GM23248 (cell line): ENCODE measurements around the gene MRTFA. TPM values are rescaled to one million over a fixed set of nuclear protein-coding genes. Genes with fewer than 3 reads are reported as not detected.
A peak's percentile ranks its signal among the peaks of the same experiment; 100 is the strongest.

Experiments
- DNase-seq: peaks from one replicate; pipeline ENCODE4 v3.0.0-alpha.2; 2015
- H2AFZ ChIP-seq: fragments of 200-600 bp; sonication (generic); 2 replicates; pipeline ENCODE4 v1.6.1; 2016; ENCODE audit warnings: antibody characterized with exemption
- H3F3A ChIP-seq: fragments of 200-600 bp; sonication (generic); 2 replicates; pipeline ENCODE4 v1.6.1; 2016; ENCODE audit warnings: mild to moderate bottlenecking, antibody characterized with exemption, mixed run types; ENCODE audit not compliant: insufficient read depth
- H3K27ac ChIP-seq: fragments of 200-600 bp; sonication (generic); 2 replicates; pipeline ENCODE4 v1.5.1; 2016; ENCODE audit warnings: mild to moderate bottlenecking
- H3K27me3 ChIP-seq: fragments of 200-600 bp; sonication (generic); replicated peaks from 2 replicates; pipeline ENCODE4 v1.6.1; 2016; ENCODE audit warnings: mild to moderate bottlenecking; ENCODE audit not compliant: insufficient read depth
- H3K36me3 ChIP-seq: fragments of 200-600 bp; sonication (generic); 2 replicates; pipeline ENCODE4 v1.6.1; 2016; ENCODE audit warnings: low read depth, mild to moderate bottlenecking
- H3K4me1 ChIP-seq: fragments of 200-600 bp; sonication (generic); 2 replicates; pipeline ENCODE4 v1.6.1; 2016; ENCODE audit warnings: mild to moderate bottlenecking; ENCODE audit not compliant: insufficient read depth
- H3K4me2 ChIP-seq: fragments of 200-600 bp; sonication (generic); one replicate; pipeline ENCODE4 v1.6.1; 2016; ENCODE audit warnings: mild to moderate bottlenecking; ENCODE audit not compliant: unreplicated experiment
- H3K4me3 ChIP-seq: fragments of 200-600 bp; sonication (generic); 2 replicates; pipeline ENCODE4 v1.5.1; 2016; ENCODE audit warnings: mild to moderate bottlenecking
- H3K79me2 ChIP-seq: fragments of 200-600 bp; sonication (generic); 2 replicates; pipeline ENCODE4 v1.6.1; 2016; ENCODE audit warnings: mild to moderate bottlenecking; ENCODE audit not compliant: insufficient read depth
- H3K9ac ChIP-seq: fragments of 200-600 bp; sonication (generic); 2 replicates; pipeline ENCODE4 v1.6.1; 2016; ENCODE audit warnings: mild to moderate bottlenecking
- H3K9me2 ChIP-seq: fragments of 200-600 bp; sonication (generic); 2 replicates; pipeline ENCODE4 v1.6.1; 2016; ENCODE audit warnings: mixed run types, mild to moderate bottlenecking, moderate library complexity; ENCODE audit not compliant: insufficient read depth
- H3K9me3 ChIP-seq: fragments of 200-600 bp; sonication (generic); one replicate; pipeline ENCODE4 v1.6.1; 2017; ENCODE audit warnings: low read depth
- H4K20me1 ChIP-seq: fragments of 200-600 bp; sonication (generic); 2 replicates; pipeline ENCODE4 v1.6.0; 2016; ENCODE audit not compliant: insufficient read depth
- EZH2 ChIP-seq: fragments of 200-600 bp; sonication (generic); IDR thresholded peaks from 2 replicates; pipeline ENCODE4 v1.6.1; 2018; ENCODE audit warnings: antibody characterized with exemption, mild to moderate bottlenecking; ENCODE audit not compliant: insufficient read depth, poor library complexity, severe bottlenecking
- EZH2phosphoT487 ChIP-seq: fragments of 200-600 bp; sonication (generic); IDR thresholded peaks from 2 replicates; pipeline ENCODE4 v1.6.1; 2018; ENCODE audit warnings: antibody characterized with exemption, moderate library complexity, mild to moderate bottlenecking, low read depth; ENCODE audit not compliant: insufficient read depth
- WGBS, 2 experiments: methylation state at CpG; one replicate each; pipeline ENCODE4 v1.1.6; 2015 to 2017; ENCODE audit warnings: low lambda C conversion rate in 2 of 2, low coverage in 1 of 2; ENCODE audit errors: missing lambda C conversion rate in 2 of 2; 5-methylcytosine and 5-hydroxymethylcytosine counted together
- in situ Hi-C: fragments of 300-500 bp; cut with MboI; formaldehyde crosslinking; loops from 2 replicates; pipeline ENCODE4 v1.15.0; 2020
- polyA plus RNA-seq: library from polyadenylated mRNA; unstranded; fragments of >200 nt; fragmentation: Nextera tagmentation; extraction: Ambion mirVana; gene quantifications from 2 replicates; pipeline ENCODE4 v1.2.1, GENCODE V29; 2016
- total RNA-seq: library from RNA; depleted of rRNA; stranded (reverse); fragments of >200 nt; shearing (Covaris generic); gene quantifications from 2 replicates; pipeline ENCODE4 v1.2.3, GENCODE V29; 2014

The MRTFA gene
- total and polyA plus RNA-seq, 2 experiments from 2014 or later: 24.2 to 49.2 TPM

DNA sequence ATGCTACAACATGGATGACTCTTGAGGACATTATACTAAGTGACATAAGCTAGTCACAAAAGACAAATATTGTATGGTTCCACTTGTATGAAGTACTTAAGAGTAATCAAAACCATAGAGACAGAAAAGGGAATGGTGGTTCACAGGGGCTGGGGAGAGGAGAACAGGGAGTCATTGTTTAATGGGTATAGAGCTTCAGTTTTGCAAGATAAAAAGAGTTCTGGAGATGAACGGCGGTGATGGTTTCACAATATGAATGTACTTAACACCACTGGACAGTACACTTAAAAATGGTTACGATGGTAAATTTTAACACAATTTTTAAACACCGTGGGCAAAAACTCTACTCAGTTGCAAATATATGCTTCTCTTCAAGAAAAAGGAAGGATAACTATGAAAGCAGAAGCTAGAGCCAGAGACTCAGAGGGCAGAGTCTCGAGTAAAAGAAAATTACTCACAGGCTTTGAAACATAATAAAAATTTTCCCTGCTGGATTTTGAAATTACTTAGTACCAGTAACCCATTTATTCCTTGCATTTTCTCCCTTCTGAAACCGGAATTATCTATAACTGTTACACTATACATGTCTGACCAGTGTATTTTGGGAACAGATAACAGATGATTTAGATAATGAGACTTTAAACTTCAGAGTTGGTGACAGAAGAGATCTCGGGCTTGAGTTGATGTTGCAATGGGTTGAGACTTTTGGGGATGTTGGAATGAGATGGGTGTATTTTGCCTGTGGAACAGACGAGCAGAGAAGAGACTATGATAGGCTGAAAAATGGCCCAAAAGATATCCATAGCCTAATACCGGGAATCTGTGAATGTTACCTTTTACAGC lies 15.0 kb downstream of the MRTFA start:
- Histone ChIP-seq H3K4me2 (no peak overlapping the region), H3K27ac (no peak overlapping the region), H3K27me3 (no peaks in the 10 kb centered on the region), H3K79me2 (peaks cover 98% of the 10 kb centered on the region), H3K36me3 (no peaks in the 10 kb centered on the region), H3K4me3 (no peak overlapping the region), H3K9ac (no peak overlapping the region), H3K9me3 (no peaks in the 10 kb centered on the region), H3F3A (peaks cover 6% of the 10 kb centered on the region; the same call in 1 of the 2 replicates), H4K20me1 (no peaks in the 10 kb centered on the region), H2AFZ (no peak overlapping the region), H3K9me2 (no peaks in the 10 kb centered on the region), H3K4me1 (no peaks in the 10 kb centered on the region)
- WGBS, 2 experiments: 90 to 92% methylated on average over 9 of the region's 9 CpGs
- no peak for TF ChIP-seq EZH2phosphoT487
- TF ChIP-seq EZH2: no peak
- no peak for DNase-seq
- in situ Hi-C loops: no loop called here

DNA sequence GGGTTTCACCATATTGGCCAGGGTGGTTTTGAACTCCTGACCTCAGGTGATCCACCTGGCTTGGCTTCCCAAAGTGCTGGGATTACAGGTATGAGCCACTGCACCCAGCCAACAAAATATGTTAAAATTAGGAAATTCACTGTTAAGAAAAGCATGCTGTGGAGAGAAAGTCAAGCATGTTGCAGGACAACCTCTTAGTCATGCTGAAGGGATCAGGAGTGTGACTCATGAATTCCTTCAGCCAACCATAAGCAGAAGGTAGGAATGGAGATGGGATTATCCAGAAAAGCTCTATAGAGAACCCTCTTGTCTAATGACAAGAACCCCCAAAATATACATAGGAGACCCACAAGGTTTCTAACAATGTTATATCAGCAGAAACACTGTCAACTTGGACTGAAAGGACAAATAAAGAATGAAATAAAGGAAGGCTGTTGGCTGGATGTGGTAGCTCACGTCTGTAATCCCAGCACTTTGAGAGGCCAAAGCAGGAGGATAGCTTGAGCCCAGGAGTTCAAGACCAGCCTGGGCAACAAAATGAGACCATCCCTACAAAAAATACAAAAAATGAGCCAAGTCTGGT lies 16.0 kb downstream of the MRTFA start:
- TF ChIP-seq EZH2 (no peak), EZH2phosphoT487 (no peak)
- in situ Hi-C loops: no loop called here
- Histone ChIP-seq H3K4me1 (no peaks in the 10 kb centered on the region), H3K36me3 (no peaks in the 10 kb centered on the region), H3K27me3 (no peaks in the 10 kb centered on the region), H3K9me3 (no peaks in the 10 kb centered on the region), H4K20me1 (peaks cover 5% of the 10 kb centered on the region; the same call in 1 of the 2 replicates), H3K79me2 (peaks cover 98% of the 10 kb centered on the region), H3K9me2 (no peaks in the 10 kb centered on the region), H3K27ac (no peak overlapping the region), H3F3A (peaks cover 6% of the 10 kb centered on the region; the same call in 1 of the 2 replicates), H3K9ac (no peak overlapping the region), H3K4me3 (no peak overlapping the region), H2AFZ (no peak overlapping the region), H3K4me2 (no peak overlapping the region)
- DNase-seq: peak; percentile 77
- 92 to 97% methylated on average over 1 of the region's 1 CpG for WGBS, 2 experiments

DNA sequence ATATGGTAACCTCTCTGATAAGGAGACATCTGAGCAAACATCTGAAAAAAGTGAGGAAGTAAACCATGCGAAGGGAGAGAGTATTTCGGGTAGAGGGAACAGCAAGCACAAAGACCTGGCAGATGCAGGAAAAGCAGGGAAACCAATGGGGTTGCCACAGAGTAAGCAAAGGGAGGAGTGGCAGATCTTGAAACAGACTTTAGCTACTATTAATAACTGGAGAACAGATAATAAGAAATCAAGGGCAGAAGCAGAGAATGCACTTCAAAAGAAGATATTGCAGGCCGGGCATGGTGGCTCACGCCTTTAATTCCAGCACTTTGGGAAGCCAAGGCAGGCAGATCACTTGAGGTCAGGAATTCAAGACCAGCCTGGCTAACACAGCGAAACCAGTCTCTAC lies 18.1 kb downstream of the MRTFA start:
- 96 to 100% methylated on average over 5 of the region's 5 CpGs for WGBS, 2 experiments
- Histone ChIP-seq H3K36me3 (0 out of 2 replicates have a peak, but pooled peaks cover 4% of the 10 kb centered on the region), H4K20me1 (peaks cover 13% of the 10 kb centered on the region; the same call in 1 of the 2 replicates), H3F3A (no peaks in the 10 kb centered on the region), H3K9me2 (no peaks in the 10 kb centered on the region), H3K4me2 (no peak overlapping the region), H3K79me2 (peaks cover 98% of the 10 kb centered on the region), H3K9ac (no peak overlapping the region), H3K9me3 (no peaks in the 10 kb centered on the region), H3K27me3 (no peaks in the 10 kb centered on the region), H3K4me3 (no peak overlapping the region), H3K27ac (no peak overlapping the region), H3K4me1 (no peaks in the 10 kb centered on the region), H2AFZ (no peak overlapping the region)
- in situ Hi-C loops: no loop called here
- TF ChIP-seq EZH2 (no peak), EZH2phosphoT487 (no peak)
- DNase-seq: no peak

DNA sequence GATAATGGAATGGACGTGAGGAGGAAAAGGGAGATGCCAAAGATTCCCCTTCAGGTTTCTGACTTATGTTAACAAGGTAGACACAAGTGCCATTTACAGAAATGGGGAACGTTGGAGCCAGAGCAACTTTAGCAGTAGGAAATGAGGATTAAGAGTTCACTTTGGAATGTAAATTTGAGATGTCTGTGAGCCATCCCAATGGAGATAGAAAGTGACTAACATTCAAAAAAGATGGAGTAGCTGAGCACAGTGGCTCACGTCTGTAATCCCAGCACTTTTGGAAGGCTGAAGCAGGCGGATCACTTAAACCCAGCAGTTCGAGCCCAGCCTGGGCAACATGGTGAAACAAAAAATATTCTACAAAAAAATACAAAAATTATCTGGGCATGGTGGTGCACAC lies 19.9 kb downstream of the MRTFA start:
- no peak for DNase-seq
- 0 out of 2 replicates have a peak, but pooled peaks cover 7% of the 10 kb centered on the region for H3F3A ChIP-seq
- no peak overlapping the region for H3K9ac ChIP-seq
- peaks cover 4% of the 10 kb centered on the region; the same call in 1 of the 2 replicates for H3K36me3 ChIP-seq
- H2AFZ ChIP-seq: no peak overlapping the region
- no peak overlapping the region for H3K27ac ChIP-seq
- WGBS, 2 experiments: 88 to 95% methylated on average over 5 of the region's 5 CpGs
- no peaks in the 10 kb centered on the region for H3K27me3 ChIP-seq
- H3K4me2 ChIP-seq: no peak overlapping the region
- H3K9me2 ChIP-seq: no peaks in the 10 kb centered on the region
- H3K9me3 ChIP-seq: no peaks in the 10 kb centered on the region
- no peak for TF ChIP-seq EZH2phosphoT487
- TF ChIP-seq EZH2: no peak
- H3K4me3 ChIP-seq: no peak overlapping the region
- H3K79me2 ChIP-seq: peaks cover 98% of the 10 kb centered on the region
- H4K20me1 ChIP-seq: peaks cover 22% of the 10 kb centered on the region; the same call in 1 of the 2 replicates
- no peaks in the 10 kb centered on the region; the same call in 1 of the 2 replicates for H3K4me1 ChIP-seq
- in situ Hi-C loops: no loop called here
